ENCODE data around the gene SLC2A8. TPM values are rescaled to one million over a fixed set of nuclear protein-coding genes. Genes with fewer than 3 reads are reported as not detected.

SLC2A8 gene
- total RNA-seq, 1 experiment from 2014 or later: 37.4 TPM

DNA sequence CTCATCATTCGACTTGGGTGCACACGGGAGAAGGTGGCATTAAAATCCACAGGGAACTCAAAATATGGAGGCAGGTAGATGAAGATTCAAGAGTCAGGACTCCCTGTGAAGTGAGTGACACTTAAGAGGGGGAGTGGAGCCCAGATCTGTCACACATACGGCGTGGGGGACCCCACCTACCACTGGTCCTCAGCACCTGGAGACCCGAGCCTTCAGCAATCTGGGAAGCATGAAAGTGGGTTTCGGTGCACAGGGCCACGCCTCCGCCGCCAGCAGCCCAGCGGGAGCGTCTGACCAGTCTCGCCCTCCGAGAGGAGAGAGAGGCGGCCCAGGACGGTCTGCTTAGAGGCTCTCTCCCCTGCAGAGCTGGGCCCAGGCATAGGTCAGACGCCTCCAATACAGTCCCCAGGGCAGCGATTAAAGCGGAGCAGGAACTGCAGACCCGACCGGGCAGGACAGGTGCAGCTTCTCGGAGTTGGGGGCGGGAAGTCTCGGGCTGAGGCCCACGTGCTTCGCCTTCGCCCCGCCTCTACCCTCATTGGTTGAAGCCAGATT, 639 bp upstream of the SLC2A8 start (continued):
- TF ChIP-seq AR (CRISPR knock-in tag; IDR thresholded peaks at IDR 0.05) (no peak), PRRX2 (CRISPR knock-in tag; IDR thresholded peaks at IDR 0.05) (no peak), MLX (CRISPR knock-in tag; IDR thresholded peaks at IDR 0.05) (no peak), TEAD4 (CRISPR knock-in tag; IDR thresholded peaks at IDR 0.05) (no peak), PREB (CRISPR knock-in tag; IDR thresholded peaks at IDR 0.05; ENCODE audit: borderline replicate concordance) (no peak), ZNF423 (CRISPR knock-in tag; IDR thresholded peaks at IDR 0.05) (no peak), NFYB (CRISPR knock-in tag; conservative IDR thresholded peaks at IDR 0.05; ENCODE audit: low read depth) (no peak), EMX1 (CRISPR knock-in tag; IDR thresholded peaks at IDR 0.05) (no peak), ZNF232 (CRISPR knock-in tag; IDR thresholded peaks at IDR 0.05) (no peak), JUN (CRISPR knock-in tag; IDR thresholded peaks at IDR 0.05) (no peak), PRDM15 (CRISPR knock-in tag; IDR thresholded peaks at IDR 0.05) (no peak), MYBL2 (CRISPR knock-in tag; IDR thresholded peaks at IDR 0.05) (peak; percentile 50; the same call in 1 of the 2 replicates), STAT6 (CRISPR knock-in tag; conservative IDR thresholded peaks at IDR 0.05; ENCODE audit: low read depth) (no peak), IRF1 (CRISPR knock-in tag; IDR thresholded peaks at IDR 0.05) (no peak), E2F5 (CRISPR knock-in tag; IDR thresholded peaks at IDR 0.05) (no peak; the same call in 1 of the 2 replicates), SMAD4 (CRISPR knock-in tag; IDR thresholded peaks at IDR 0.05) (no peak), CBFB (CRISPR knock-in tag; IDR thresholded peaks at IDR 0.05; ENCODE audit: low read depth) (no peak), JAZF1 (CRISPR knock-in tag; IDR thresholded peaks at IDR 0.05) (no peak), OVOL2 (CRISPR knock-in tag; IDR thresholded peaks at IDR 0.05; ENCODE audit: borderline replicate concordance) (no peak), USF2 (CRISPR knock-in tag; IDR thresholded peaks at IDR 0.05) (peak; percentile 85)
- TF ChIP-seq, protein P1, sequence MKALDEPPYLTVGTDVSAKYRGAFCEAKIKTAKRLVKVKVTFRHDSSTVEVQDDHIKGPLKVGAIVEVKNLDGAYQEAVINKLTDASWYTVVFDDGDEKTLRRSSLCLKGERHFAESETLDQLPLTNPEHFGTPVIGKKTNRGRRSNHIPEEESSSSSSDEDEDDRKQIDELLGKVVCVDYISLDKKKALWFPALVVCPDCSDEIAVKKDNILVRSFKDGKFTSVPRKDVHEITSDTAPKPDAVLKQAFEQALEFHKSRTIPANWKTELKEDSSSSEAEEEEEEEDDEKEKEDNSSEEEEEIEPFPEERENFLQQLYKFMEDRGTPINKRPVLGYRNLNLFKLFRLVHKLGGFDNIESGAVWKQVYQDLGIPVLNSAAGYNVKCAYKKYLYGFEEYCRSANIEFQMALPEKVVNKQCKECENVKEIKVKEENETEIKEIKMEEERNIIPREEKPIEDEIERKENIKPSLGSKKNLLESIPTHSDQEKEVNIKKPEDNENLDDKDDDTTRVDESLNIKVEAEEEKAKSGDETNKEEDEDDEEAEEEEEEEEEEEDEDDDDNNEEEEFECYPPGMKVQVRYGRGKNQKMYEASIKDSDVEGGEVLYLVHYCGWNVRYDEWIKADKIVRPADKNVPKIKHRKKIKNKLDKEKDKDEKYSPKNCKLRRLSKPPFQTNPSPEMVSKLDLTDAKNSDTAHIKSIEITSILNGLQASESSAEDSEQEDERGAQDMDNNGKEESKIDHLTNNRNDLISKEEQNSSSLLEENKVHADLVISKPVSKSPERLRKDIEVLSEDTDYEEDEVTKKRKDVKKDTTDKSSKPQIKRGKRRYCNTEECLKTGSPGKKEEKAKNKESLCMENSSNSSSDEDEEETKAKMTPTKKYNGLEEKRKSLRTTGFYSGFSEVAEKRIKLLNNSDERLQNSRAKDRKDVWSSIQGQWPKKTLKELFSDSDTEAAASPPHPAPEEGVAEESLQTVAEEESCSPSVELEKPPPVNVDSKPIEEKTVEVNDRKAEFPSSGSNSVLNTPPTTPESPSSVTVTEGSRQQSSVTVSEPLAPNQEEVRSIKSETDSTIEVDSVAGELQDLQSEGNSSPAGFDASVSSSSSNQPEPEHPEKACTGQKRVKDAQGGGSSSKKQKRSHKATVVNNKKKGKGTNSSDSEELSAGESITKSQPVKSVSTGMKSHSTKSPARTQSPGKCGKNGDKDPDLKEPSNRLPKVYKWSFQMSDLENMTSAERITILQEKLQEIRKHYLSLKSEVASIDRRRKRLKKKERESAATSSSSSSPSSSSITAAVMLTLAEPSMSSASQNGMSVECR (CRISPR knock-in tag; IDR thresholded peaks at IDR 0.05; ENCODE audit: borderline replicate concordance): 0 out of 2 replicates have a peak, but pooled peaks have one; percentile 49

Measured in WTC11 (cell line).